ENCODE data around the gene CYP26B1. TPM values are rescaled to one million over a fixed set of nuclear protein-coding genes. Genes with fewer than 3 reads are reported as not detected.

Gene CYP26B1
- total RNA-seq, 1 donor from 2014 or later, result 4.7 TPM

DNA sequence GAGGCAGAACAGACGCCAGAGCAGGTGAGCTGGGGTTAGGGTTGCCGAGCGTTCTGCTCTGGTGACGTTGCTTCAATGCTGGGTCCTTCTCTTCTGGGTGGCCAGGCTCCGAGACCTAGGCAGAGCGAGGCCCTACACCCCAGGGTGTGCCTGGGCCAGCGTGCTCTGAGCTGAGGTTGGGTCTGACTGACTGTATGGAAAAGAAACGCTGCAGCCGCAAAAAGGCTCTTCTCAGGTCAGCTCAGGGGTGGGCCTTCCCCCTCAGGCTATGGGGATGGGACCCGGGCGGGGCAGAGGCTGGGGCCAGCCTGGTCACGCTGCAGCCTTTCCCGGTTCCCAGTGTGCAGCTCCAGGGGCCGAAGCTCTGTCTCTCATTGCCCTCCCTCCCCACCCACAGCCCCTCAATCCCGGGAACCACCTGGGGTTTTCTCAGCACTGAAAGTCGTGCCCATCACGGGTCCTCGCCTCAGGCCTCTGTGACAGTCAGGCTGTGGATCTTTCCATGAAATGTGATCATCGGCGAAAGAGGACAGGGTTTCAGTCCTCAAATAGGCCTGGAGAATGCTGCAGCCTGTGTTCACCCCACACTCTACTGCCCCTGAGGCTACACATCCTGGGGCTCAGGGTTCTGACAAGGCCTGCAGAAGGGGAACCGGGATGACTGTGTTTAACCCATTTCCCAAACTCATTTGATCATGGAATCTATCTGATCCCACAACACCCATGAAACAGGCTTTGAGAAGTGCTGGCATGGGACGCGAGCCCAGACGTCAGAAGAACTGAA, 19.4 kb downstream of the CYP26B1 start:
- Mint-ChIP-seq H3K36me3 (ENCODE audit: low read depth) (no peaks in the 10 kb centered on the region), H3K4me3 (ENCODE audit: unreplicated experiment) (no peak overlapping the region), H3K27me3 (ENCODE audit: low read depth) (peaks cover 1% of the 10 kb centered on the region), H3K27ac (ENCODE audit: unreplicated experiment) (no peak overlapping the region), H3K4me1 (ENCODE audit: low read depth) (no peaks in the 10 kb centered on the region), H3K9me3 (ENCODE audit: low read depth) (no peaks in the 10 kb centered on the region)
- DNase-seq (ENCODE audit: low spot score), result peak; percentile 74
- TF ChIP-seq CTCF (IDR thresholded peaks at IDR 0.05), result no peak

GRCh38 chr2:72127401-72128058, 20.1 kb downstream of the CYP26B1 start:
- Mint-ChIP-seq H3K36me3 (ENCODE audit: low read depth) (no peaks in the 10 kb centered on the region), H3K27ac (ENCODE audit: unreplicated experiment) (no peak overlapping the region), H3K4me1 (ENCODE audit: low read depth) (no peaks in the 10 kb centered on the region), H3K4me3 (ENCODE audit: unreplicated experiment) (no peak overlapping the region), H3K9me3 (ENCODE audit: low read depth) (peaks cover under 1% of the 10 kb centered on the region), H3K27me3 (ENCODE audit: low read depth) (peaks cover 1% of the 10 kb centered on the region)
- TF ChIP-seq CTCF (IDR thresholded peaks at IDR 0.05), result no peak
- DNase-seq (ENCODE audit: low spot score), result peak; percentile 83

- Mint-ChIP-seq H3K4me3 (ENCODE audit: unreplicated experiment) (no peak overlapping the region), H3K27me3 (ENCODE audit: low read depth) (peaks cover 1% of the 10 kb centered on the region), H3K9me3 (ENCODE audit: low read depth) (peaks cover 5% of the 10 kb centered on the region), H3K27ac (ENCODE audit: unreplicated experiment) (no peak overlapping the region), H3K36me3 (ENCODE audit: low read depth) (no peaks in the 10 kb centered on the region), H3K4me1 (ENCODE audit: low read depth) (no peaks in the 10 kb centered on the region)
- peak; percentile 43 for DNase-seq (ENCODE audit: low spot score)
- TF ChIP-seq CTCF (IDR thresholded peaks at IDR 0.05), result no peak
These were observed 21.2 kb downstream of the CYP26B1 start for GRCh38 chr2:72126186-72127100.

DNA sequence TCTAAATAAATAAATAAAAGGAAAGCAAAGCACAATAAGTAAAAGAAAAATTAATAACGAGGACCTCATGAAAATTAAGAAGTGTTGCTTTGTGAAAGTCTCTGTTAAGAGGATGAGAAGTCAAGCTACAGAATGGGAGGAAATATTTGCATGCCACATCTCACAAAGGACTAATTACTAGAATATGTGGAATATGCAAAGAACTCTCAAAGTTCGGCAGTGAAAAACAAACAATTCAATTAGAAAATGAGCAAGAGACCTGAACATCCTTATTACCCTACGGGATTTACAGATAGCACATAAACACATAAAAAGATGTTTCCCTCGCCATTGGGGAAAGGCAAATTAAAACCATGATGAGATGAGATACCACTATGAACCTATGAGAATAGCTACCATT, 23.3 kb downstream of the CYP26B1 start:
- Mint-ChIP-seq H3K4me3 (ENCODE audit: unreplicated experiment) (no peak overlapping the region), H3K9me3 (ENCODE audit: low read depth) (peaks cover 5% of the 10 kb centered on the region), H3K36me3 (ENCODE audit: low read depth) (no peaks in the 10 kb centered on the region), H3K27me3 (ENCODE audit: low read depth) (no peaks in the 10 kb centered on the region), H3K27ac (ENCODE audit: unreplicated experiment) (no peak overlapping the region), H3K4me1 (ENCODE audit: low read depth) (no peaks in the 10 kb centered on the region)
- DNase-seq (ENCODE audit: low spot score), result no peak
- no peak for TF ChIP-seq CTCF (IDR thresholded peaks at IDR 0.05)

DNA sequence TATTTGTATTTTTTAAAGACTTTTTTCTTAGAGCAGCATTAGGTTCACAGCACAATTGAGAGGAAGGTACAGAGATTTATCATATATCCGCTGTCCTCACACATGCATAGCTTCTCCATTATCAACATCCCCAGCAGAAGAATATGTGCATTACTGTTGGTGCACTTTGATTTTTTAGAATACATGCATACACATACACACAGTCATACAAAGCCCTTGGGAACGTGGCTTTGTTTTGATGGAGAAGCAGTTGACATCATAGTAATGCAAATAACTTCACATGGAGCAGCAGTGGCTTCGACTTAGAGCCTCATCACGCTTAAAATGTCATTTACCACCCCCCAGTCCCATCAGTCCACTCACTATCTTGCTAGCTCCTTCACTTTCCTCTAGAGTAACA, 26.5 kb downstream of the CYP26B1 start:
- Mint-ChIP-seq H3K27ac (ENCODE audit: unreplicated experiment) (no peak overlapping the region), H3K9me3 (ENCODE audit: low read depth) (peaks cover 5% of the 10 kb centered on the region), H3K36me3 (ENCODE audit: low read depth) (no peaks in the 10 kb centered on the region), H3K4me1 (ENCODE audit: low read depth) (peaks cover 5% of the 10 kb centered on the region), H3K4me3 (ENCODE audit: unreplicated experiment) (no peak overlapping the region), H3K27me3 (ENCODE audit: low read depth) (no peaks in the 10 kb centered on the region)
- DNase-seq (ENCODE audit: low spot score), result no peak
- no peak for TF ChIP-seq CTCF (IDR thresholded peaks at IDR 0.05)

Measured in chondrocyte (in vitro differentiated cells).